Ovary (tissue), 3 donors: ENCODE measurements around the gene RAP1GAP.

Source experiments
- CTCF ChIP-seq, 3 donors: fragments of 450-650 bp in 2 of 3; fragments of 200-600 bp in 1 of 3; IDR thresholded peaks; one replicate each; pipeline versions ENCODE4 v1.5.1 to v1.8.0; 2016 to 2022; ENCODE audit warnings: antibody characterized with exemption in 3 of 3, mild to moderate bottlenecking in 1 of 3
- POLR2A ChIP-seq: fragments of 450-650 bp; IDR thresholded peaks from one replicate; pipeline ENCODE4 v1.6.1; 2017; ENCODE audit warnings: antibody characterized with exemption, mild to moderate bottlenecking, moderate library complexity
- donor health status: DM: no; HTN: no; CAD: no.

GRCh38 chr1:21586846-21587601 lies 82.1 kb downstream of the RAP1GAP start:
- TF ChIP-seq CTCF (IDR thresholded peaks at IDR 0.05) (no peak), POLR2A (no peak)
